Stimulated activated naive CD8-positive, alpha-beta T cell treated with anti-CD3 and anti-CD28 coated beads, Interleukin-15, amount 100 ng/mL, for 72 hours (primary cell): Measurements from ENCODE around the gene THBS2.
"Not testable (repeated sequence)": the region's sequence is repeated elsewhere in the genome, so short reads cannot be mapped to it uniquely, and the experiment has no call there.

Experiments
- ATAC-seq: fragments of 150-1000 bp; cut with Tn5 transposase; 2 replicates; pipeline ENCODE4 v1.10.0; 2021; ENCODE audit warnings: mild to moderate bottlenecking, moderate library complexity
- DNase-seq, 2 donors: peaks; one replicate each; pipeline ENCODE4 v3.0.0; 2021 to 2022
- H3K27ac Mint-ChIP-seq, 2 donors: one replicate each; pipeline ENCODE4 v1.8.0; 2022; ENCODE audit warnings: mild to moderate bottlenecking in 2 of 2, mixed read lengths in 2 of 2, moderate library complexity in 2 of 2
- H3K27me3 Mint-ChIP-seq: one replicate; pipeline ENCODE4 v1.8.0; 2022; ENCODE audit warnings: mixed read lengths
- H3K4me1 Mint-ChIP-seq: one replicate; pipeline ENCODE4 v1.8.0; 2022; ENCODE audit warnings: mild to moderate bottlenecking, mixed read lengths
- H3K4me3 Mint-ChIP-seq, 2 donors: one replicate each; pipeline ENCODE4 v1.8.0; 2022; ENCODE audit warnings: mild to moderate bottlenecking in 2 of 2, mixed read lengths in 2 of 2, moderate library complexity in 1 of 2
- H3K9me3 Mint-ChIP-seq, 2 donors: one replicate each; pipeline ENCODE4 v1.8.0; 2022; ENCODE audit warnings: mixed read lengths in 2 of 2

THBS2 gene

GRCh38 chr6:169286961-169287360 is 33.3 kb upstream of the THBS2 start:
- Mint-ChIP-seq H3K27ac (no peak overlapping the region), H3K27me3 (peaks cover 14% of the 10 kb centered on the region)
- ATAC-seq, result no peak

GRCh38 chr6:169285165-169285564 is 31.5 kb upstream of the THBS2 start:
- Mint-ChIP-seq H3K27ac (no peak overlapping the region), H3K9me3 (no peaks in the 10 kb centered on the region), H3K27me3 (peaks cover 14% of the 10 kb centered on the region), H3K4me1 (no peaks in the 10 kb centered on the region), H3K4me3 (no peak overlapping the region)
- DNase-seq, result no peak
- ATAC-seq, result peak; percentile 23

More at GRCh38 chr6:169286961-169287360, 33.3 kb upstream of the THBS2 start:
- Mint-ChIP-seq H3K9me3 (no peaks in the 10 kb centered on the region), H3K4me1 (no peaks in the 10 kb centered on the region), H3K4me3 (no peak overlapping the region)
- no peak for DNase-seq

GRCh38 chr6:169283924-169284323 is 30.3 kb upstream of the THBS2 start:
- H3K27me3 Mint-ChIP-seq, result peaks cover 11% of the 10 kb centered on the region
- no peak for ATAC-seq
- no peaks in the 10 kb centered on the region for H3K9me3 Mint-ChIP-seq
- no peak overlapping the region for H3K27ac Mint-ChIP-seq
- no peak overlapping the region for H3K4me3 Mint-ChIP-seq
- no peak for DNase-seq
- no peaks in the 10 kb centered on the region for H3K4me1 Mint-ChIP-seq

GRCh38 chr6:169282043-169282442 is 28.4 kb upstream of the THBS2 start:
- H3K27me3 Mint-ChIP-seq, result no peaks in the 10 kb centered on the region
- H3K27ac Mint-ChIP-seq, result no peak overlapping the region
- DNase-seq (no peak), ATAC-seq (no peak)
- H3K9me3 Mint-ChIP-seq, result no peaks in the 10 kb centered on the region
- H3K4me3 Mint-ChIP-seq, result no peak overlapping the region
- no peaks in the 10 kb centered on the region for H3K4me1 Mint-ChIP-seq

- H3K27ac Mint-ChIP-seq, result no peak overlapping the region
- no peak for DNase-seq
- H3K27me3 Mint-ChIP-seq, result no peaks in the 10 kb centered on the region
- H3K4me1 Mint-ChIP-seq, result no peaks in the 10 kb centered on the region
- no peak for ATAC-seq
- no peaks in the 10 kb centered on the region for H3K9me3 Mint-ChIP-seq
- no peak overlapping the region for H3K4me3 Mint-ChIP-seq
These were observed 24.0 kb upstream of the THBS2 start for GRCh38 chr6:169277619-169278018.

- H3K27ac Mint-ChIP-seq, result no peak overlapping the region
- H3K9me3 Mint-ChIP-seq, result no peaks in the 10 kb centered on the region
- DNase-seq, result no peak
- ATAC-seq, result no peak
- no peak overlapping the region for H3K4me3 Mint-ChIP-seq
- H3K27me3 Mint-ChIP-seq, result no peaks in the 10 kb centered on the region
- H3K4me1 Mint-ChIP-seq, result no peaks in the 10 kb centered on the region
These were observed 21.1 kb upstream of the THBS2 start for GRCh38 chr6:169274781-169275180.

- H3K4me3 Mint-ChIP-seq, result no peak overlapping the region
- no peak for ATAC-seq
- no peak for DNase-seq
- H3K27ac Mint-ChIP-seq, result no peak overlapping the region
- H3K27me3 Mint-ChIP-seq, result no peaks in the 10 kb centered on the region
- H3K9me3 Mint-ChIP-seq, result no peaks in the 10 kb centered on the region
- H3K4me1 Mint-ChIP-seq, result no peaks in the 10 kb centered on the region
These were observed 19.9 kb upstream of the THBS2 start for GRCh38 chr6:169273511-169273910.

GRCh38 chr6:169271877-169272216 is 18.2 kb upstream of the THBS2 start:
- Mint-ChIP-seq H3K9me3 (no peaks in the 10 kb centered on the region), H3K4me3 (no peak overlapping the region), H3K4me1 (no peaks in the 10 kb centered on the region), H3K27me3 (no peaks in the 10 kb centered on the region), H3K27ac (no peak overlapping the region)
- DNase-seq (no peak), ATAC-seq (no peak)

- H3K9me3 Mint-ChIP-seq, result no peaks in the 10 kb centered on the region
- H3K4me1 Mint-ChIP-seq, result no peaks in the 10 kb centered on the region
- DNase-seq (no peak), ATAC-seq (no peak)
- no peak overlapping the region for H3K4me3 Mint-ChIP-seq
- no peak overlapping the region for H3K27ac Mint-ChIP-seq
- H3K27me3 Mint-ChIP-seq, result no peaks in the 10 kb centered on the region
These were observed 17.7 kb upstream of the THBS2 start for GRCh38 chr6:169271158-169271876.

- not testable (repeated sequence) for H3K4me1 Mint-ChIP-seq, DNase-seq, H3K27me3 Mint-ChIP-seq, H3K27ac Mint-ChIP-seq, H3K4me3 Mint-ChIP-seq, H3K9me3 Mint-ChIP-seq, ATAC-seq
These were observed 16.4 kb upstream of the THBS2 start for GRCh38 chr6:169270077-169270380.

- Mint-ChIP-seq H3K4me1 (no peaks in the 10 kb centered on the region), H3K27me3 (peaks cover 4% of the 10 kb centered on the region), H3K9me3 (no peaks in the 10 kb centered on the region), H3K4me3 (no peak overlapping the region), H3K27ac (no peak overlapping the region)
- no peak for DNase-seq
- ATAC-seq, result no peak
These were observed 15.8 kb upstream of the THBS2 start for GRCh38 chr6:169269180-169270076.

- DNase-seq (no peak), ATAC-seq (no peak)
- Mint-ChIP-seq H3K27me3 (peaks cover 15% of the 10 kb centered on the region), H3K4me3 (no peak overlapping the region), H3K27ac (no peak overlapping the region), H3K9me3 (no peaks in the 10 kb centered on the region), H3K4me1 (no peaks in the 10 kb centered on the region)
These were observed 14.6 kb upstream of the THBS2 start for GRCh38 chr6:169268276-169268675.

GRCh38 chr6:169266746-169267591 is 13.3 kb upstream of the THBS2 start:
- H3K27me3 Mint-ChIP-seq, result peaks cover 15% of the 10 kb centered on the region
- no peaks in the 10 kb centered on the region for H3K9me3 Mint-ChIP-seq
- no peak for ATAC-seq
- no peak overlapping the region for H3K27ac Mint-ChIP-seq
- no peak for DNase-seq
- no peak overlapping the region for H3K4me3 Mint-ChIP-seq
- H3K4me1 Mint-ChIP-seq, result no peaks in the 10 kb centered on the region

GRCh38 chr6:169266261-169266660 is 12.6 kb upstream of the THBS2 start:
- no peak for DNase-seq
- Mint-ChIP-seq H3K27ac (no peak overlapping the region), H3K27me3 (peaks cover 17% of the 10 kb centered on the region), H3K9me3 (no peaks in the 10 kb centered on the region), H3K4me1 (no peaks in the 10 kb centered on the region), H3K4me3 (no peak overlapping the region)
- ATAC-seq, result no peak

- peaks cover 22% of the 10 kb centered on the region for H3K27me3 Mint-ChIP-seq
- ATAC-seq, result no peak
- no peaks in the 10 kb centered on the region for H3K9me3 Mint-ChIP-seq
- peak overlapping the region in 1 of 2 donors; percentile 67 for H3K27ac Mint-ChIP-seq
- H3K4me3 Mint-ChIP-seq, result no peak overlapping the region
- no peak for DNase-seq
- H3K4me1 Mint-ChIP-seq, result no peaks in the 10 kb centered on the region
These were observed 12.0 kb upstream of the THBS2 start for GRCh38 chr6:169265486-169266131.
